Lower leg skin (tissue), 4 donors: ENCODE measurements around the gene CHIC2. TPM values are rescaled to one million over a fixed set of nuclear protein-coding genes. Genes with fewer than 3 reads are reported as not detected.

Experiments used
- DNase-seq, 2 donors: peaks; one replicate each; pipeline ENCODE4 v3.0.0-alpha.2; 2019; ENCODE audit warnings: low spot score in 2 of 2
- H3K4me3 ChIP-seq: fragments of 200-600 bp; sonication (generic); 2 replicates; pipeline ENCODE4 v1.5.1; 2017; ENCODE audit warnings: mild to moderate bottlenecking, low read depth; ENCODE audit not compliant: poor library complexity, severe bottlenecking
- POLR2A ChIP-seq, 2 donors: fragments of 450-650 bp; IDR thresholded peaks; one replicate each; pipeline ENCODE4 v1.6.1; 2016 to 2017; ENCODE audit warnings: antibody characterized with exemption in 2 of 2, mild to moderate bottlenecking in 1 of 2, moderate library complexity in 1 of 2
- WGBS, 2 donors: methylation state at CpG; one replicate each; pipeline ENCODE4 v1.1.5; 2018; 5-methylcytosine and 5-hydroxymethylcytosine counted together
- intact Hi-C: fragments of 100-400 bp; cut with DNase I; formaldehyde crosslinking; loops from one replicate; pipeline ENCODE4 v1.15.0; 2023; ENCODE audit warnings: low total_unique reads
- total RNA-seq, 4 donors: library from RNA; depleted of rRNA; stranded (reverse); fragments of >200 nt; gene quantifications; one replicate each; pipeline ENCODE4 v1.1.0, GENCODE V29; 2016
- TF ChIP-seq, protein P1 (sequence below), 3 donors: fragments of 450-650 bp; IDR thresholded peaks; one replicate each; pipeline ENCODE4 v1.5.1; 2016; ENCODE audit warnings: antibody characterized with exemption in 3 of 3, mild to moderate bottlenecking in 3 of 3, moderate library complexity in 2 of 3

Gene CHIC2
- total RNA-seq, 4 donors from 2014 or later, result 63.0 to 80.7 (median 69.8) TPM

DNA sequence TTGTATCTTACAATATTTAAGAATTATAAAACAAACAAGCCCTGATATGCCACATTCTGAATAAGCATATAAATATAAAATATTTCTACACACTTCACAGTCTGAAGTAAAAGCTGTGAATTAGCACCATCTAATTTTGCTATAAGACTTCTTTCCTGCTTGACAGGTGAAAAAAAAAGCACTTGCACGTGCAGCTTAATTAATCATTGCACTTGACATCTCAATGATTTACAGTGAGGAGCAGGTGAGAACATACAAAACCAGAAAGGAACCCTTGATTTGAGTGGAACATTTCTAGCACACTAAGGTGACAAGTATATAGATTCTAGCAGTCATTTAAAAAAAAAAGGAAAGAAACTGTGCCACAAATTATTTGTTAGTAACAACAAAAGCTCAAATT, 47.9 kb downstream of the CHIC2 start:
- TF ChIP-seq, protein P1, sequence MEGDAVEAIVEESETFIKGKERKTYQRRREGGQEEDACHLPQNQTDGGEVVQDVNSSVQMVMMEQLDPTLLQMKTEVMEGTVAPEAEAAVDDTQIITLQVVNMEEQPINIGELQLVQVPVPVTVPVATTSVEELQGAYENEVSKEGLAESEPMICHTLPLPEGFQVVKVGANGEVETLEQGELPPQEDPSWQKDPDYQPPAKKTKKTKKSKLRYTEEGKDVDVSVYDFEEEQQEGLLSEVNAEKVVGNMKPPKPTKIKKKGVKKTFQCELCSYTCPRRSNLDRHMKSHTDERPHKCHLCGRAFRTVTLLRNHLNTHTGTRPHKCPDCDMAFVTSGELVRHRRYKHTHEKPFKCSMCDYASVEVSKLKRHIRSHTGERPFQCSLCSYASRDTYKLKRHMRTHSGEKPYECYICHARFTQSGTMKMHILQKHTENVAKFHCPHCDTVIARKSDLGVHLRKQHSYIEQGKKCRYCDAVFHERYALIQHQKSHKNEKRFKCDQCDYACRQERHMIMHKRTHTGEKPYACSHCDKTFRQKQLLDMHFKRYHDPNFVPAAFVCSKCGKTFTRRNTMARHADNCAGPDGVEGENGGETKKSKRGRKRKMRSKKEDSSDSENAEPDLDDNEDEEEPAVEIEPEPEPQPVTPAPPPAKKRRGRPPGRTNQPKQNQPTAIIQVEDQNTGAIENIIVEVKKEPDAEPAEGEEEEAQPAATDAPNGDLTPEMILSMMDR (IDR thresholded peaks at IDR 0.05), result no peak
- no peak for TF ChIP-seq POLR2A (IDR thresholded peaks at IDR 0.05)
- WGBS, 2 donors, result 33 to 37% methylated on average over 1 of the region's 1 CpG
- DNase-seq, result no peak
- intact Hi-C loops, result no loop called here
- no peak overlapping the region for H3K4me3 ChIP-seq

GRCh38 chr4:54015423-54016030, 48.9 kb downstream of the CHIC2 start:
- TF ChIP-seq, protein P1 (IDR thresholded peaks at IDR 0.05), result no peak
- no peak for TF ChIP-seq POLR2A (IDR thresholded peaks at IDR 0.05)
- 86 to 87% methylated on average over 10 of the region's 10 CpGs for WGBS, 2 donors
- intact Hi-C loops, result no loop called here
- DNase-seq, result no peak
- H3K4me3 ChIP-seq, result no peak overlapping the region

DNA sequence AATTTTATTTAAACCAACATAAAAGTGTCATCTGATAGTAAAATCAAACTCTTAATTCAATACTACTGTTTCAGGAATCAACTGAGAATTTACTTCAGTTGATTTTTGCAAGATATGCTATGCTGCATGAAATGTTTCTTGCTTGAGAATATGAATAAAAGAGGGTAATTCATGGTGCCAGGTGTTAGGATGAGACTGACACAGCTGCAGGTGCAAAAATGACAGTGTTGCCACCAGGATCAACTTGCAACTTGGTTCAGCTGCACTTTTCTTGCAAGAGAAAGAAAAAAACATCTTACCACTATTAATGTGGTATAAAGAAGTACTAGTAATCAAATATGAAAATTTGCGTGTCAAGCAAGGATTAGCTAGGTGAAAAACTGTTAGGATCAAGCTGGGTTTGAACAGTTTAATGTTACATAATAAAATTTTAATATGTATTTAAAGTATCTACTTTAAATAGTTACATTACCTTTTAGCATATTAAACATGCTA, 49.7 kb downstream of the CHIC2 start:
- no peak overlapping the region for H3K4me3 ChIP-seq
- 90 to 100% methylated on average over 1 of the region's 1 CpG for WGBS, 2 donors
- no peak for DNase-seq
- intact Hi-C loops, result no loop called here
- TF ChIP-seq POLR2A (IDR thresholded peaks at IDR 0.05), result no peak
- TF ChIP-seq, protein P1 (IDR thresholded peaks at IDR 0.05), result no peak

GRCh38 chr4:54011201-54011600, 53.2 kb downstream of the CHIC2 start:
- intact Hi-C loops, result no loop called here
- TF ChIP-seq, protein P1 (IDR thresholded peaks at IDR 0.05), result no peak
- no peak for TF ChIP-seq POLR2A (IDR thresholded peaks at IDR 0.05)
- no peak overlapping the region for H3K4me3 ChIP-seq
- no peak for DNase-seq

GRCh38 chr4:54006755-54007154, 57.6 kb downstream of the CHIC2 start:
- no peak overlapping the region for H3K4me3 ChIP-seq
- no peak for DNase-seq
- TF ChIP-seq, protein P1 (IDR thresholded peaks at IDR 0.05), result no peak
- TF ChIP-seq POLR2A (IDR thresholded peaks at IDR 0.05), result no peak
- 97 to 98% methylated on average over 2 of the region's 2 CpGs for WGBS, 2 donors
- intact Hi-C loops, result no loop called here

- TF ChIP-seq, protein P1 (IDR thresholded peaks at IDR 0.05), result no peak
- TF ChIP-seq POLR2A (IDR thresholded peaks at IDR 0.05), result no peak
- no peak overlapping the region for H3K4me3 ChIP-seq
- 81 to 87% methylated on average over 2 of the region's 2 CpGs for WGBS, 2 donors
- no peak for DNase-seq
- intact Hi-C loops, result no loop called here
Observed at GRCh38 chr4:54005475-54005874, 58.9 kb downstream of the CHIC2 start.
